HepG2 (cell line): ENCODE data around the gene SF3A2. TPM values are rescaled to one million over a fixed set of nuclear protein-coding genes. Genes with fewer than 3 reads are reported as not detected.

Experiments used
- CBX5 ChIP-seq: sonication (generic); formaldehyde crosslinking; IDR thresholded peaks from 2 replicates; pipeline ENCODE4 v1.4.0; 2020; ENCODE audit warnings: missing genetic modification reagents, borderline replicate concordance
- CC2D1A ChIP-seq: sonication (generic); formaldehyde crosslinking; IDR thresholded peaks from 2 replicates; pipeline ENCODE4 v1.8.1; 2023; ENCODE audit warnings: mild to moderate bottlenecking, missing genetic modification reagents
- ESRRA ChIP-seq: sonication (generic); formaldehyde crosslinking; IDR thresholded peaks from 2 replicates; pipeline ENCODE4 v1.5.1; 2020; ENCODE audit warnings: mild to moderate bottlenecking, low read depth, missing genetic modification reagents
- MAFG ChIP-seq: sonication (generic); formaldehyde crosslinking; IDR thresholded peaks from 2 replicates; pipeline ENCODE4 v1.5.1; 2020; ENCODE audit warnings: mild to moderate bottlenecking, missing genetic modification reagents
- MXD4 ChIP-seq: IDR thresholded peaks from 2 replicates; pipeline ENCODE4 v1.6.1; 2016; ENCODE audit warnings: mild to moderate bottlenecking, missing biosample characterization, missing genetic modification reagents
- NBN ChIP-seq: fragments of 450-650 bp; conservative IDR thresholded peaks from 2 replicates; pipeline ENCODE4 v1.6.1; 2017
- PAX8 ChIP-seq: sonication (generic); formaldehyde crosslinking; IDR thresholded peaks from 2 replicates; pipeline ENCODE4 v1.8.0; 2022; ENCODE audit warnings: mild to moderate bottlenecking, missing genetic modification reagents, borderline replicate concordance
- RAD51 ChIP-seq: fragments of 450-650 bp; IDR thresholded peaks from 2 replicates; pipeline ENCODE4 v1.6.1; 2016; ENCODE audit warnings: borderline replicate concordance
- TCF7 ChIP-seq: sonication (generic); IDR thresholded peaks from 2 replicates; pipeline ENCODE4 v1.6.1; 2016; ENCODE audit warnings: antibody characterized with exemption, low read depth
- ZMYM3 ChIP-seq: sonication (generic); formaldehyde crosslinking; IDR thresholded peaks from 2 replicates; pipeline ENCODE4 v1.5.1; 2020; ENCODE audit warnings: mild to moderate bottlenecking, missing genetic modification reagents
- ZNF234 ChIP-seq: sonication (generic); formaldehyde crosslinking; conservative IDR thresholded peaks from 2 replicates; pipeline ENCODE4 v1.5.1; 2020; ENCODE audit warnings: mild to moderate bottlenecking, missing genetic modification reagents
- ZNF260 ChIP-seq: sonication (generic); formaldehyde crosslinking; IDR thresholded peaks from 2 replicates; pipeline ENCODE4 v1.4.0; 2020; ENCODE audit warnings: missing genetic modification reagents, low read depth, mild to moderate bottlenecking, borderline replicate concordance
- ZNF660 ChIP-seq: sonication (generic); formaldehyde crosslinking; IDR thresholded peaks from 2 replicates; pipeline ENCODE4 v1.5.1; 2020; ENCODE audit warnings: mild to moderate bottlenecking, low read depth, missing genetic modification reagents, borderline replicate concordance
- ZNF780A ChIP-seq: sonication (generic); formaldehyde crosslinking; IDR thresholded peaks from 2 replicates; pipeline ENCODE4 v1.8.0; 2022; ENCODE audit warnings: mild to moderate bottlenecking, missing genetic modification reagents, moderate library complexity
- ZNF792 ChIP-seq: IDR thresholded peaks from 2 replicates; pipeline ENCODE4 v1.6.1; 2016
- polyA plus RNA-seq, 8 experiments: library from polyadenylated mRNA; depleted of rRNA in 3 of 8; stranded (reverse) in 7 of 8; unstranded in 1 of 8; fragments of >200 nt; fragmentation: Illumina TruSeq in 4 of 8; extraction: Trizol in 4 of 8; gene quantifications; 2 replicates each; pipeline versions ENCODE4 v1.2.1 to v1.2.3, GENCODE V29; 2011 to 2016; ENCODE audit warnings: low read depth in 4 of 8, missing spikeins in 1 of 8, mixed read lengths in 1 of 8; ENCODE audit not compliant: insufficient read depth in 1 of 8
- total RNA-seq, 5 experiments: library from RNA; depleted of rRNA; stranded (reverse); fragments of >200 nt; fragmentation: Illumina TruSeq; extraction: Trizol; gene quantifications; 2 replicates each; pipeline ENCODE4 v1.2.3, GENCODE V29; 2016; ENCODE audit warnings: low read depth in 1 of 5
- TF ChIP-seq, protein P1 (sequence below): IDR thresholded peaks from 2 replicates; pipeline ENCODE4 v1.6.1; 2016; ENCODE audit warnings: low read depth, control low read depth
- TF ChIP-seq, protein P2 (sequence below): sonication (generic); formaldehyde crosslinking; IDR thresholded peaks from 2 replicates; pipeline ENCODE4 v1.4.0; 2020; ENCODE audit warnings: missing genetic modification reagents
- TF ChIP-seq, protein P3 (sequence below): IDR thresholded peaks from 2 replicates; pipeline ENCODE4 v1.6.1; 2012; ENCODE audit warnings: low read length, improper control_type of control experiment
- TF ChIP-seq, protein P4 (sequence below): sonication (generic); formaldehyde crosslinking; IDR thresholded peaks from 2 replicates; pipeline ENCODE4 v1.5.0; 2020; ENCODE audit warnings: mild to moderate bottlenecking, missing genetic modification reagents
- TF ChIP-seq, protein P5 (sequence below): sonication (generic); formaldehyde crosslinking; IDR thresholded peaks from 2 replicates; pipeline ENCODE4 v1.8.0; 2022; ENCODE audit warnings: mild to moderate bottlenecking, missing genetic modification reagents

The SF3A2 gene
- total and polyA plus RNA-seq, 2 of the 13 experiments (the other 11 are each of a cell fraction or from before 2014, with no cell fraction given): 8.6 to 8.8 TPM

DNA sequence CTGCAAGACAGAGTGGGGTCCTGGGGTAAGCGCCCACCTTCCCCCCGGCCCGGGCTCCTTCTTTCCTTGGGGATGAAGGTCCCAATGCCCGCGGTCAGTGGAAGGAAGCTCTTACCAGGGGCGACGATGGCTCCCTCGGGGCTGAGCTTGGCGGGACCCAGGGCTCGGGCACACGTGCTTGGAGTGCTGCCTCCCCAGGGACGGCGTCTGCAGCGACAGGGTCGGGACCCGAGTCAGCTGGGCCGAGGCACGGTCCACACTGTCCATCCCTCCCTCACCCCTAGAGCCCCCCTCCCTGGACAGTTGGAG lies 16.1 kb downstream of the SF3A2 start (continued):
- TF ChIP-seq, protein P1, sequence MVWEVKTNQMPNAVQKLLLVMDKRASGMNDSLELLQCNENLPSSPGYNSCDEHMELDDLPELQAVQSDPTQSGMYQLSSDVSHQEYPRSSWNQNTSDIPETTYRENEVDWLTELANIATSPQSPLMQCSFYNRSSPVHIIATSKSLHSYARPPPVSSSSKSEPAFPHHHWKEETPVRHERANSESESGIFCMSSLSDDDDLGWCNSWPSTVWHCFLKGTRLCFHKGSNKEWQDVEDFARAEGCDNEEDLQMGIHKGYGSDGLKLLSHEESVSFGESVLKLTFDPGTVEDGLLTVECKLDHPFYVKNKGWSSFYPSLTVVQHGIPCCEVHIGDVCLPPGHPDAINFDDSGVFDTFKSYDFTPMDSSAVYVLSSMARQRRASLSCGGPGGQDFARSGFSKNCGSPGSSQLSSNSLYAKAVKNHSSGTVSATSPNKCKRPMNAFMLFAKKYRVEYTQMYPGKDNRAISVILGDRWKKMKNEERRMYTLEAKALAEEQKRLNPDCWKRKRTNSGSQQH: no peak
- TF ChIP-seq, protein P2, sequence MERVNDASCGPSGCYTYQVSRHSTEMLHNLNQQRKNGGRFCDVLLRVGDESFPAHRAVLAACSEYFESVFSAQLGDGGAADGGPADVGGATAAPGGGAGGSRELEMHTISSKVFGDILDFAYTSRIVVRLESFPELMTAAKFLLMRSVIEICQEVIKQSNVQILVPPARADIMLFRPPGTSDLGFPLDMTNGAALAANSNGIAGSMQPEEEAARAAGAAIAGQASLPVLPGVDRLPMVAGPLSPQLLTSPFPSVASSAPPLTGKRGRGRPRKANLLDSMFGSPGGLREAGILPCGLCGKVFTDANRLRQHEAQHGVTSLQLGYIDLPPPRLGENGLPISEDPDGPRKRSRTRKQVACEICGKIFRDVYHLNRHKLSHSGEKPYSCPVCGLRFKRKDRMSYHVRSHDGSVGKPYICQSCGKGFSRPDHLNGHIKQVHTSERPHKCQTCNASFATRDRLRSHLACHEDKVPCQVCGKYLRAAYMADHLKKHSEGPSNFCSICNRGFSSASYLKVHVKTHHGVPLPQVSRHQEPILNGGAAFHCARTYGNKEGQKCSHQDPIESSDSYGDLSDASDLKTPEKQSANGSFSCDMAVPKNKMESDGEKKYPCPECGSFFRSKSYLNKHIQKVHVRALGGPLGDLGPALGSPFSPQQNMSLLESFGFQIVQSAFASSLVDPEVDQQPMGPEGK: no peak
- TF ChIP-seq RAD51 (no peak), MXD4 (CRISPR knock-in tag) (no peak), MAFG (CRISPR knock-in tag) (no peak), ZNF660 (CRISPR knock-in tag) (no peak), ESRRA (CRISPR knock-in tag) (no peak), TCF7 (no peak), ZNF780A (no peak), ZNF792 (CRISPR knock-in tag) (peak; percentile 32; the same call in 1 of the 2 replicates), ZNF234 (CRISPR knock-in tag) (no peak), ZMYM3 (no peak), CC2D1A (CRISPR knock-in tag) (no peak), PAX8 (CRISPR knock-in tag) (no peak), ZNF260 (CRISPR knock-in tag) (no peak), NBN (no peak), CBX5 (CRISPR knock-in tag) (no peak)
- TF ChIP-seq, protein P3, sequence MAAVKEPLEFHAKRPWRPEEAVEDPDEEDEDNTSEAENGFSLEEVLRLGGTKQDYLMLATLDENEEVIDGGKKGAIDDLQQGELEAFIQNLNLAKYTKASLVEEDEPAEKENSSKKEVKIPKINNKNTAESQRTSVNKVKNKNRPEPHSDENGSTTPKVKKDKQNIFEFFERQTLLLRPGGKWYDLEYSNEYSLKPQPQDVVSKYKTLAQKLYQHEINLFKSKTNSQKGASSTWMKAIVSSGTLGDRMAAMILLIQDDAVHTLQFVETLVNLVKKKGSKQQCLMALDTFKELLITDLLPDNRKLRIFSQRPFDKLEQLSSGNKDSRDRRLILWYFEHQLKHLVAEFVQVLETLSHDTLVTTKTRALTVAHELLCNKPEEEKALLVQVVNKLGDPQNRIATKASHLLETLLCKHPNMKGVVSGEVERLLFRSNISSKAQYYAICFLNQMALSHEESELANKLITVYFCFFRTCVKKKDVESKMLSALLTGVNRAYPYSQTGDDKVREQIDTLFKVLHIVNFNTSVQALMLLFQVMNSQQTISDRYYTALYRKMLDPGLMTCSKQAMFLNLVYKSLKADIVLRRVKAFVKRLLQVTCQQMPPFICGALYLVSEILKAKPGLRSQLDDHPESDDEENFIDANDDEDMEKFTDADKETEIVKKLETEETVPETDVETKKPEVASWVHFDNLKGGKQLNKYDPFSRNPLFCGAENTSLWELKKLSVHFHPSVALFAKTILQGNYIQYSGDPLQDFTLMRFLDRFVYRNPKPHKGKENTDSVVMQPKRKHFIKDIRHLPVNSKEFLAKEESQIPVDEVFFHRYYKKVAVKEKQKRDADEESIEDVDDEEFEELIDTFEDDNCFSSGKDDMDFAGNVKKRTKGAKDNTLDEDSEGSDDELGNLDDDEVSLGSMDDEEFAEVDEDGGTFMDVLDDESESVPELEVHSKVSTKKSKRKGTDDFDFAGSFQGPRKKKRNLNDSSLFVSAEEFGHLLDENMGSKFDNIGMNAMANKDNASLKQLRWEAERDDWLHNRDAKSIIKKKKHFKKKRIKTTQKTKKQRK: no peak
- TF ChIP-seq, protein P4, sequence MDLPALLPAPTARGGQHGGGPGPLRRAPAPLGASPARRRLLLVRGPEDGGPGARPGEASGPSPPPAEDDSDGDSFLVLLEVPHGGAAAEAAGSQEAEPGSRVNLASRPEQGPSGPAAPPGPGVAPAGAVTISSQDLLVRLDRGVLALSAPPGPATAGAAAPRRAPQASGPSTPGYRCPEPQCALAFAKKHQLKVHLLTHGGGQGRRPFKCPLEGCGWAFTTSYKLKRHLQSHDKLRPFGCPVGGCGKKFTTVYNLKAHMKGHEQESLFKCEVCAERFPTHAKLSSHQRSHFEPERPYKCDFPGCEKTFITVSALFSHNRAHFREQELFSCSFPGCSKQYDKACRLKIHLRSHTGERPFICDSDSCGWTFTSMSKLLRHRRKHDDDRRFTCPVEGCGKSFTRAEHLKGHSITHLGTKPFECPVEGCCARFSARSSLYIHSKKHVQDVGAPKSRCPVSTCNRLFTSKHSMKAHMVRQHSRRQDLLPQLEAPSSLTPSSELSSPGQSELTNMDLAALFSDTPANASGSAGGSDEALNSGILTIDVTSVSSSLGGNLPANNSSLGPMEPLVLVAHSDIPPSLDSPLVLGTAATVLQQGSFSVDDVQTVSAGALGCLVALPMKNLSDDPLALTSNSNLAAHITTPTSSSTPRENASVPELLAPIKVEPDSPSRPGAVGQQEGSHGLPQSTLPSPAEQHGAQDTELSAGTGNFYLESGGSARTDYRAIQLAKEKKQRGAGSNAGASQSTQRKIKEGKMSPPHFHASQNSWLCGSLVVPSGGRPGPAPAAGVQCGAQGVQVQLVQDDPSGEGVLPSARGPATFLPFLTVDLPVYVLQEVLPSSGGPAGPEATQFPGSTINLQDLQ: 0 out of 2 replicates have a peak, but pooled peaks have one; percentile 33
- TF ChIP-seq, protein P5, sequence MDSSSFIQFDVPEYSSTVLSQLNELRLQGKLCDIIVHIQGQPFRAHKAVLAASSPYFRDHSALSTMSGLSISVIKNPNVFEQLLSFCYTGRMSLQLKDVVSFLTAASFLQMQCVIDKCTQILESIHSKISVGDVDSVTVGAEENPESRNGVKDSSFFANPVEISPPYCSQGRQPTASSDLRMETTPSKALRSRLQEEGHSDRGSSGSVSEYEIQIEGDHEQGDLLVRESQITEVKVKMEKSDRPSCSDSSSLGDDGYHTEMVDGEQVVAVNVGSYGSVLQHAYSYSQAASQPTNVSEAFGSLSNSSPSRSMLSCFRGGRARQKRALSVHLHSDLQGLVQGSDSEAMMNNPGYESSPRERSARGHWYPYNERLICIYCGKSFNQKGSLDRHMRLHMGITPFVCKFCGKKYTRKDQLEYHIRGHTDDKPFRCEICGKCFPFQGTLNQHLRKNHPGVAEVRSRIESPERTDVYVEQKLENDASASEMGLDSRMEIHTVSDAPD: no peak
